ENCODE measurements around the gene HIBCH.

- TF ChIP-seq CTCF (conservative IDR thresholded peaks at IDR 0.05; ENCODE audit: low read depth in 2 of 2) (no peak), POLR2AphosphoS5 (IDR thresholded peaks at IDR 0.05; ENCODE audit: low read depth) (no peak), EZH2 (IDR thresholded peaks at IDR 0.05; ENCODE audit: low read depth, unreplicated experiment) (no peak), ETS1 (IDR thresholded peaks at IDR 0.05) (no peak), EZH2phosphoT487 (IDR thresholded peaks at IDR 0.05; ENCODE audit: unreplicated experiment) (no peak), JUNB (IDR thresholded peaks at IDR 0.05; ENCODE audit: unreplicated experiment) (no peak), ZNF114 (CRISPR knock-in tag; IDR thresholded peaks at IDR 0.05) (no peak), CREB1 (CRISPR knock-in tag; IDR thresholded peaks at IDR 0.05; ENCODE audit: low read depth) (no peak), STAT1 (IDR thresholded peaks at IDR 0.05; ENCODE audit: unreplicated experiment) (no peak), NANOG (IDR thresholded peaks at IDR 0.05; ENCODE audit: borderline replicate concordance) (no peak), ZNF331 (CRISPR knock-in tag; IDR thresholded peaks at IDR 0.05; ENCODE audit: low read depth) (no peak)
- TF ChIP-seq, protein P1, sequence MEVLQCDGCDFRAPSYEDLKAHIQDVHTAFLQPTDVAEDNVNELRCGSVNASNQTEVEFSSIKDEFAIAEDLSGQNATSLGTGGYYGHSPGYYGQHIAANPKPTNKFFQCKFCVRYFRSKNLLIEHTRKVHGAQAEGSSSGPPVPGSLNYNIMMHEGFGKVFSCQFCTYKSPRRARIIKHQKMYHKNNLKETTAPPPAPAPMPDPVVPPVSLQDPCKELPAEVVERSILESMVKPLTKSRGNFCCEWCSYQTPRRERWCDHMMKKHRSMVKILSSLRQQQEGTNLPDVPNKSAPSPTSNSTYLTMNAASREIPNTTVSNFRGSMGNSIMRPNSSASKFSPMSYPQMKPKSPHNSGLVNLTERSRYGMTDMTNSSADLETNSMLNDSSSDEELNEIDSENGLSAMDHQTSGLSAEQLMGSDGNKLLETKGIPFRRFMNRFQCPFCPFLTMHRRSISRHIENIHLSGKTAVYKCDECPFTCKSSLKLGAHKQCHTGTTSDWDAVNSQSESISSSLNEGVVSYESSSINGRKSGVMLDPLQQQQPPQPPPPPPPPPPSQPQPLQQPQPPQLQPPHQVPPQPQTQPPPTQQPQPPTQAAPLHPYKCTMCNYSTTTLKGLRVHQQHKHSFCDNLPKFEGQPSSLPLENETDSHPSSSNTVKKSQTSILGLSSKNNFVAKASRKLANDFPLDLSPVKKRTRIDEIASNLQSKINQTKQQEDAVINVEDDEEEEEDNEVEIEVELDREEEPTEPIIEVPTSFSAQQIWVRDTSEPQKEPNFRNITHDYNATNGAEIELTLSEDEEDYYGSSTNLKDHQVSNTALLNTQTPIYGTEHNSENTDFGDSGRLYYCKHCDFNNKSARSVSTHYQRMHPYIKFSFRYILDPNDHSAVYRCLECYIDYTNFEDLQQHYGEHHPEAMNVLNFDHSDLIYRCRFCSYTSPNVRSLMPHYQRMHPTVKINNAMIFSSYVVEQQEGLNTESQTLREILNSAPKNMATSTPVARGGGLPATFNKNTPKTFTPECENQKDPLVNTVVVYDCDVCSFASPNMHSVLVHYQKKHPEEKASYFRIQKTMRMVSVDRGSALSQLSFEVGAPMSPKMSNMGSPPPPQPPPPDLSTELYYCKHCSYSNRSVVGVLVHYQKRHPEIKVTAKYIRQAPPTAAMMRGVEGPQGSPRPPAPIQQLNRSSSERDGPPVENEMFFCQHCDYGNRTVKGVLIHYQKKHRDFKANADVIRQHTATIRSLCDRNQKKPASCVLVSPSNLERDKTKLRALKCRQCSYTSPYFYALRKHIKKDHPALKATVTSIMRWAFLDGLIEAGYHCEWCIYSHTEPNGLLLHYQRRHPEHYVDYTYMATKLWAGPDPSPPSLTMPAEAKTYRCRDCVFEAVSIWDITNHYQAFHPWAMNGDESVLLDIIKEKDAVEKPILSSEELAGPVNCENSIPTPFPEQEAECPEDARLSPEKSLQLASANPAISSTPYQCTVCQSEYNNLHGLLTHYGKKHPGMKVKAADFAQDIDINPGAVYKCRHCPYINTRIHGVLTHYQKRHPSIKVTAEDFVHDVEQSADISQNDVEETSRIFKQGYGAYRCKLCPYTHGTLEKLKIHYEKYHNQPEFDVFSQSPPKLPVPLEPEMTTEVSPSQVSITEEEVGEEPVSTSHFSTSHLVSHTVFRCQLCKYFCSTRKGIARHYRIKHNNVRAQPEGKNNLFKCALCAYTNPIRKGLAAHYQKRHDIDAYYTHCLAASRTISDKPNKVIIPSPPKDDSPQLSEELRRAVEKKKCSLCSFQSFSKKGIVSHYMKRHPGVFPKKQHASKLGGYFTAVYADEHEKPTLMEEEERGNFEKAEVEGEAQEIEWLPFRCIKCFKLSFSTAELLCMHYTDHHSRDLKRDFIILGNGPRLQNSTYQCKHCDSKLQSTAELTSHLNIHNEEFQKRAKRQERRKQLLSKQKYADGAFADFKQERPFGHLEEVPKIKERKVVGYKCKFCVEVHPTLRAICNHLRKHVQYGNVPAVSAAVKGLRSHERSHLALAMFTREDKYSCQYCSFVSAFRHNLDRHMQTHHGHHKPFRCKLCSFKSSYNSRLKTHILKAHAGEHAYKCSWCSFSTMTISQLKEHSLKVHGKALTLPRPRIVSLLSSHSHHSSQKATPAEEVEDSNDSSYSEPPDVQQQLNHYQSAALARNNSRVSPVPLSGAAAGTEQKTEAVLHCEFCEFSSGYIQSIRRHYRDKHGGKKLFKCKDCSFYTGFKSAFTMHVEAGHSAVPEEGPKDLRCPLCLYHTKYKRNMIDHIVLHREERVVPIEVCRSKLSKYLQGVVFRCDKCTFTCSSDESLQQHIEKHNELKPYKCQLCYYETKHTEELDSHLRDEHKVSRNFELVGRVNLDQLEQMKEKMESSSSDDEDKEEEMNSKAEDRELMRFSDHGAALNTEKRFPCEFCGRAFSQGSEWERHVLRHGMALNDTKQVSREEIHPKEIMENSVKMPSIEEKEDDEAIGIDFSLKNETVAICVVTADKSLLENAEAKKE (CRISPR knock-in tag; IDR thresholded peaks at IDR 0.05): 0 out of 2 replicates have a peak, but pooled peaks have one; percentile 23
- TF ChIP-seq, protein P2, sequence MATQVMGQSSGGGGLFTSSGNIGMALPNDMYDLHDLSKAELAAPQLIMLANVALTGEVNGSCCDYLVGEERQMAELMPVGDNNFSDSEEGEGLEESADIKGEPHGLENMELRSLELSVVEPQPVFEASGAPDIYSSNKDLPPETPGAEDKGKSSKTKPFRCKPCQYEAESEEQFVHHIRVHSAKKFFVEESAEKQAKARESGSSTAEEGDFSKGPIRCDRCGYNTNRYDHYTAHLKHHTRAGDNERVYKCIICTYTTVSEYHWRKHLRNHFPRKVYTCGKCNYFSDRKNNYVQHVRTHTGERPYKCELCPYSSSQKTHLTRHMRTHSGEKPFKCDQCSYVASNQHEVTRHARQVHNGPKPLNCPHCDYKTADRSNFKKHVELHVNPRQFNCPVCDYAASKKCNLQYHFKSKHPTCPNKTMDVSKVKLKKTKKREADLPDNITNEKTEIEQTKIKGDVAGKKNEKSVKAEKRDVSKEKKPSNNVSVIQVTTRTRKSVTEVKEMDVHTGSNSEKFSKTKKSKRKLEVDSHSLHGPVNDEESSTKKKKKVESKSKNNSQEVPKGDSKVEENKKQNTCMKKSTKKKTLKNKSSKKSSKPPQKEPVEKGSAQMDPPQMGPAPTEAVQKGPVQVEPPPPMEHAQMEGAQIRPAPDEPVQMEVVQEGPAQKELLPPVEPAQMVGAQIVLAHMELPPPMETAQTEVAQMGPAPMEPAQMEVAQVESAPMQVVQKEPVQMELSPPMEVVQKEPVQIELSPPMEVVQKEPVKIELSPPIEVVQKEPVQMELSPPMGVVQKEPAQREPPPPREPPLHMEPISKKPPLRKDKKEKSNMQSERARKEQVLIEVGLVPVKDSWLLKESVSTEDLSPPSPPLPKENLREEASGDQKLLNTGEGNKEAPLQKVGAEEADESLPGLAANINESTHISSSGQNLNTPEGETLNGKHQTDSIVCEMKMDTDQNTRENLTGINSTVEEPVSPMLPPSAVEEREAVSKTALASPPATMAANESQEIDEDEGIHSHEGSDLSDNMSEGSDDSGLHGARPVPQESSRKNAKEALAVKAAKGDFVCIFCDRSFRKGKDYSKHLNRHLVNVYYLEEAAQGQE (IDR thresholded peaks at IDR 0.05; ENCODE audit: unreplicated experiment): no peak
These were observed 23.0 kb upstream of the HIBCH start for GRCh38 chr2:190342611-190343010.
